Measurements from ENCODE around the gene NKIRAS1. TPM values are rescaled to one million over a fixed set of nuclear protein-coding genes. Genes with fewer than 3 reads are reported as not detected.
"Not testable (repeated sequence)": the region's sequence is repeated elsewhere in the genome, so short reads cannot be mapped to it uniquely, and the experiment has no call there.

Gene NKIRAS1
- total RNA-seq, 1 donor from 2014 or later = 7.1 TPM

GRCh38 chr3:23916152-23916885 lies 471 bp downstream of the NKIRAS1 start:
- Histone ChIP-seq H3K27me3 (ENCODE audit: control insufficient read depth, insufficient read depth, low read length) (no peaks in the 10 kb centered on the region), H3K4me3 (ENCODE audit: low read depth, low read length) (peak overlapping the region; percentile 77), H3K36me3 (ENCODE audit: control insufficient read depth, insufficient read depth, low read length) (no peaks in the 10 kb centered on the region)
- DNase-seq (ENCODE audit: low read depth) = no peak
- no peak for TF ChIP-seq CTCF (IDR thresholded peaks at IDR 0.05; ENCODE audit: insufficient read depth, low read length, poor library complexity, severe bottlenecking)

- Histone ChIP-seq H3K4me3 (ENCODE audit: low read depth, low read length) (peak overlapping the region; percentile 77), H3K36me3 (ENCODE audit: control insufficient read depth, insufficient read depth, low read length) (no peaks in the 10 kb centered on the region), H3K27me3 (ENCODE audit: control insufficient read depth, insufficient read depth, low read length) (no peaks in the 10 kb centered on the region)
- TF ChIP-seq CTCF (IDR thresholded peaks at IDR 0.05; ENCODE audit: insufficient read depth, low read length, poor library complexity, severe bottlenecking) = no peak
- no peak for DNase-seq (ENCODE audit: low read depth)
Measured at GRCh38 chr3:23915537-23916108, 1.2 kb downstream of the NKIRAS1 start.

- Histone ChIP-seq H3K4me3 (ENCODE audit: low read depth, low read length) (no peak overlapping the region), H3K36me3 (ENCODE audit: control insufficient read depth, insufficient read depth, low read length) (no peaks in the 10 kb centered on the region), H3K27me3 (ENCODE audit: control insufficient read depth, insufficient read depth, low read length) (no peaks in the 10 kb centered on the region)
- no peak for DNase-seq (ENCODE audit: low read depth)
- no peak for TF ChIP-seq CTCF (IDR thresholded peaks at IDR 0.05; ENCODE audit: insufficient read depth, low read length, poor library complexity, severe bottlenecking)
Measured at GRCh38 chr3:23913873-23914743, 2.7 kb downstream of the NKIRAS1 start.

- Histone ChIP-seq H3K4me3 (ENCODE audit: low read depth, low read length) (no peak overlapping the region), H3K36me3 (ENCODE audit: control insufficient read depth, insufficient read depth, low read length) (no peaks in the 10 kb centered on the region), H3K27me3 (ENCODE audit: control insufficient read depth, insufficient read depth, low read length) (no peaks in the 10 kb centered on the region)
- no peak for TF ChIP-seq CTCF (IDR thresholded peaks at IDR 0.05; ENCODE audit: insufficient read depth, low read length, poor library complexity, severe bottlenecking)
- no peak for DNase-seq (ENCODE audit: low read depth)
Measured at GRCh38 chr3:23913182-23913581, 3.6 kb downstream of the NKIRAS1 start.

GRCh38 chr3:23912335-23912734 lies 4.5 kb downstream of the NKIRAS1 start:
- DNase-seq (ENCODE audit: low read depth); H3K4me3 ChIP-seq (ENCODE audit: low read depth, low read length); H3K36me3 ChIP-seq (ENCODE audit: control insufficient read depth, insufficient read depth, low read length); H3K27me3 ChIP-seq (ENCODE audit: control insufficient read depth, insufficient read depth, low read length): not testable (repeated sequence)

GRCh38 chr3:23911397-23911796 lies 5.4 kb downstream of the NKIRAS1 start:
- DNase-seq (ENCODE audit: low read depth) = no peak
- TF ChIP-seq CTCF (IDR thresholded peaks at IDR 0.05; ENCODE audit: insufficient read depth, low read length, poor library complexity, severe bottlenecking) = no peak
- Histone ChIP-seq H3K36me3 (ENCODE audit: control insufficient read depth, insufficient read depth, low read length) (no peaks in the 10 kb centered on the region), H3K27me3 (ENCODE audit: control insufficient read depth, insufficient read depth, low read length) (no peaks in the 10 kb centered on the region), H3K4me3 (ENCODE audit: low read depth, low read length) (no peak overlapping the region)

Measured in kidney epithelial cell (primary cell).